ENCODE measurements around the gene RORC. TPM values are rescaled to one million over a fixed set of nuclear protein-coding genes. Genes with fewer than 3 reads are reported as not detected.

RORC gene
- total and polyA plus RNA-seq, 2 of the 8 experiments (the other 6 are each of a cell fraction or from before 2014, with no cell fraction given): 0.44 to 0.54 TPM

DNA sequence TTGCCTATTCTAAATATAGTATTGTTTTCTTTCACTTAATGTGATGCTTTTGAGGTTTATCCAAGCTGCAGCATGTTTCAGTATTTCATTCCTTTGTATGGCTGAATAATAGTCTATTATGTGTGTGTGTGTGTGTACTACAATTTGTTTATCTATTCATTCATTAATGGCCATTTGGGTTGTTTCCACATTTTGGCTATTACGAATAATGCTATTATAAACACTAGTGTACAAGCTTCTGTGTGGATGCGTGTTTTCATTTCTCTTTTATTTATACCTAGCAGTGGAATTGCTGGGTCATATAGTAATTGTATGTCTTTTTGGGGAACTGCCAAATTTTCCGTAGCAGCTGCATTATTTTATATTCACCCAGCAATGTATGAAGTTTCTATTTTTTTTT lies 36.9 kb upstream of the RORC start:
- H4K5ac ChIP-seq (ENCODE audit: insufficient read length, low read depth, low read length): no peak overlapping the region
- CTCF ChIA-PET (ENCODE audit: partially characterized antibody): no interaction called here
- no peaks in the 10 kb centered on the region for H3K79me2 ChIP-seq (ENCODE audit: control insufficient read depth in 1 of 2, insufficient read depth in 2 of 2, low read length in 2 of 2)
- H3K9ac ChIP-seq (replicated peaks in 1 of 4; ENCODE audit: extremely low read depth in 1 of 4, low read depth in 3 of 4, low read length in 3 of 4): no peak overlapping the region
- H3K27me3 ChIP-seq (replicated peaks in 1 of 4; ENCODE audit: control insufficient read depth in 3 of 4, extremely low read depth in 1 of 4, insufficient read depth in 3 of 4, low read length in 3 of 4): peaks cover 0 to 14% (median under 1%) of the 10 kb centered on the region in 4 experiments; a peak in 4 of 7 replicates
- peaks cover 0 to 8% (median 1%) of the 10 kb centered on the region in 4 experiments; a peak in 3 of 7 replicates for H3K4me1 ChIP-seq (replicated peaks in 1 of 4; ENCODE audit: control insufficient read depth in 3 of 4, insufficient read depth in 4 of 4, low read length in 3 of 4)
- FAIRE-seq (no peak), DNase-seq (ENCODE audit: low read depth in 1 of 2, low spot score in 2 of 2) (no peak)
- TF ChIP-seq RNF2 (IDR thresholded peaks at IDR 0.05; ENCODE audit: borderline replicate concordance, low read depth, low read length, missing control alignments, poor library complexity, severe bottlenecking): no peak
- no peak for TF ChIP-seq EP300 (IDR thresholded peaks at IDR 0.05; ENCODE audit: borderline replicate concordance in 1 of 2, low read depth in 2 of 2, low read length in 2 of 2)
- no peak for TF ChIP-seq SP1 (IDR thresholded peaks at IDR 0.05; ENCODE audit: low read depth, low read length)
- TF ChIP-seq TEAD4 (IDR thresholded peaks at IDR 0.05; ENCODE audit: low read depth, low read length): no peak
- TF ChIP-seq TCF12 (IDR thresholded peaks at IDR 0.05; ENCODE audit: low read depth, low read length): no peak
- no peak for TF ChIP-seq JUND (IDR thresholded peaks at IDR 0.05; ENCODE audit: low read length)
- POLR2A ChIA-PET (ENCODE audit: partially characterized antibody): no interaction called here
- H2BK5ac ChIP-seq (ENCODE audit: low read depth, low read length): no peak overlapping the region
- H4K20me1 ChIP-seq (replicated peaks in 1 of 2; ENCODE audit: control insufficient read depth in 1 of 2, insufficient read depth in 2 of 2, low read length in 2 of 2): no peaks in the 10 kb centered on the region
- no peak overlapping the region for H2BK120ac ChIP-seq (replicated peaks; ENCODE audit: low read depth, low read length)
- no peak overlapping the region for H3K14ac ChIP-seq (ENCODE audit: insufficient read length)
- H4K91ac ChIP-seq (replicated peaks; ENCODE audit: insufficient read length, low read length): no peak overlapping the region
- no peak overlapping the region for H3K27ac ChIP-seq (ENCODE audit: low read depth, low read length)
- no peak overlapping the region for H3K23ac ChIP-seq (ENCODE audit: insufficient read length)
- H2BK15ac ChIP-seq (ENCODE audit: low read length): no peak overlapping the region
- H2BK20ac ChIP-seq (ENCODE audit: low read length): no peak overlapping the region
- H3K4me2 ChIP-seq (ENCODE audit: insufficient read depth in 1 of 2, low read depth in 2 of 2, low read length in 2 of 2): no peak overlapping the region
- 73% methylated on average over 3 of the region's 3 CpGs; no CpG with 5 or more reads in 1 of the 2 experiments for WGBS, 2 experiments (ENCODE audit: extremely low coverage in 1 of 2, insufficient coverage in 1 of 2, insufficient read length in 1 of 2, insufficient replicate concordance in 2 of 2, low coverage in 1 of 2, low lambda C conversion rate in 2 of 2, missing lambda C conversion rate in 1 of 2)
- no peak overlapping the region for H2AFZ ChIP-seq (ENCODE audit: low read length)
- H4K8ac ChIP-seq (ENCODE audit: extremely low read depth, insufficient read depth, low read length): no peak overlapping the region
- H3K36me3 ChIP-seq (ENCODE audit: control insufficient read depth in 2 of 4, insufficient read depth in 4 of 4, low read length in 3 of 4): no peaks in the 10 kb centered on the region
- H2BK12ac ChIP-seq (ENCODE audit: low read depth, low read length): no peak overlapping the region
- no peak overlapping the region for H3K4ac ChIP-seq (replicated peaks; ENCODE audit: insufficient read length, low read depth, low read length)
- H3K56ac ChIP-seq (replicated peaks; ENCODE audit: insufficient read length, low read depth, low read length): no peak overlapping the region
- no peaks in the 10 kb centered on the region for H3K23me2 ChIP-seq (ENCODE audit: low read depth, low read length)
- no peaks in the 10 kb centered on the region for H3K79me1 ChIP-seq (ENCODE audit: low read depth, low read length)
- no peaks in the 10 kb centered on the region for H3K9me3 ChIP-seq (ENCODE audit: insufficient read depth in 2 of 2, low read depth in 1 of 2, low read length in 1 of 2)
- no peak overlapping the region for H3K18ac ChIP-seq (ENCODE audit: extremely low read depth, low read length)
- H3K4me3 ChIP-seq (ENCODE audit: extremely low read depth in 1 of 4, insufficient read depth in 2 of 4, low read depth in 3 of 4, low read length in 4 of 4): no peak overlapping the region
- no peak overlapping the region for H2AK5ac ChIP-seq (ENCODE audit: low read depth, low read length)

Measured in H1 (cell line).